H9 (cell line): ENCODE data around the gene SNRNP48. TPM values are rescaled to one million over a fixed set of nuclear protein-coding genes. Genes with fewer than 3 reads are reported as not detected.

Source experiments
- DNase-seq: peaks from one replicate; pipeline ENCODE4 v3.0.0-alpha.2; 2017
- H2AFZ ChIP-seq: one replicate; pipeline ENCODE4 v1.6.1; 2013; ENCODE audit warnings: mild to moderate bottlenecking, low read length, control low read depth, moderate library complexity
- H2AK5ac ChIP-seq: 2 replicates; pipeline ENCODE4 v1.6.1; 2013; ENCODE audit warnings: low read length, control low read depth, mixed read lengths; ENCODE audit not compliant: insufficient read length
- H2BK120ac ChIP-seq: one replicate; pipeline ENCODE4 v1.6.1; 2013; ENCODE audit warnings: low read depth, mild to moderate bottlenecking, low read length, control low read depth, inconsistent platforms; ENCODE audit not compliant: poor library complexity, severe bottlenecking
- H2BK12ac ChIP-seq: 2 replicates; pipeline ENCODE4 v1.6.1; 2013; ENCODE audit warnings: low read length, control low read depth, mixed read lengths, low read depth; ENCODE audit not compliant: insufficient read length
- H2BK15ac ChIP-seq: 2 replicates; pipeline ENCODE4 v1.6.1; 2013; ENCODE audit warnings: low read depth, low read length, control low read depth
- H2BK20ac ChIP-seq: one replicate; pipeline ENCODE4 v1.6.1; 2013; ENCODE audit warnings: low read depth, mild to moderate bottlenecking, low read length, control low read depth, inconsistent platforms; ENCODE audit not compliant: poor library complexity, severe bottlenecking
- H2BK5ac ChIP-seq: 2 replicates; pipeline ENCODE4 v1.6.1; 2013; ENCODE audit warnings: low read length, control low read depth, mixed read lengths; ENCODE audit not compliant: insufficient read length
- H3K14ac ChIP-seq: 2 replicates; pipeline ENCODE4 v1.6.1; 2013; ENCODE audit warnings: low read length, control low read depth; ENCODE audit not compliant: insufficient read depth
- H3K18ac ChIP-seq: 2 replicates; pipeline ENCODE4 v1.6.1; 2013; ENCODE audit warnings: low read depth, mild to moderate bottlenecking, mixed read lengths, low read length, control low read depth; ENCODE audit not compliant: insufficient read length
- H3K23ac ChIP-seq: 2 replicates; pipeline ENCODE4 v1.6.1; 2013; ENCODE audit warnings: low read length, control low read depth, mixed read lengths, low read depth; ENCODE audit not compliant: insufficient read length
- H3K23me2 ChIP-seq: 2 replicates; pipeline ENCODE4 v1.6.1; 2013; ENCODE audit warnings: low read depth, mild to moderate bottlenecking, mixed read lengths, low read length, control low read depth; ENCODE audit not compliant: insufficient read length, poor library complexity, severe bottlenecking
- H3K27ac ChIP-seq: 2 replicates; pipeline ENCODE4 v1.5.1; 2013; ENCODE audit warnings: low read length, control low read depth, mixed read lengths, low read depth; ENCODE audit not compliant: insufficient read length
- H3K27me3 ChIP-seq: 2 replicates; pipeline ENCODE4 v1.6.1; 2013; ENCODE audit warnings: low read length, control low read depth, inconsistent platforms; ENCODE audit not compliant: insufficient read depth
- H3K4ac ChIP-seq: 2 replicates; pipeline ENCODE4 v1.6.1; 2013; ENCODE audit warnings: low read depth, mild to moderate bottlenecking, control low read depth, inconsistent platforms, low read length, moderate library complexity
- H3K4me1 ChIP-seq: 2 replicates; pipeline ENCODE4 v1.6.1; 2013; ENCODE audit warnings: low read length, control low read depth, inconsistent platforms; ENCODE audit not compliant: insufficient read depth
- H3K4me2 ChIP-seq: 2 replicates; pipeline ENCODE4 v1.6.1; 2013; ENCODE audit warnings: low read length, control low read depth, mixed read lengths; ENCODE audit not compliant: insufficient read length, insufficient read depth
- H3K56ac ChIP-seq: 2 replicates; pipeline ENCODE4 v1.6.1; 2013; ENCODE audit warnings: low read depth, mild to moderate bottlenecking, mixed read lengths, low read length, control low read depth; ENCODE audit not compliant: insufficient read length
- H3K79me1 ChIP-seq: 2 replicates; pipeline ENCODE4 v1.6.1; 2013; ENCODE audit warnings: low read depth, mild to moderate bottlenecking, moderate library complexity, low read length, control low read depth, inconsistent platforms; ENCODE audit not compliant: insufficient read depth, poor library complexity, severe bottlenecking
- H3K79me2 ChIP-seq: 2 replicates; pipeline ENCODE4 v1.6.1; 2013; ENCODE audit warnings: low read length, control low read depth, inconsistent platforms; ENCODE audit not compliant: insufficient read depth
- H3K9ac ChIP-seq: 2 replicates; pipeline ENCODE4 v1.6.1; 2013; ENCODE audit warnings: low read length, control low read depth, mixed read lengths; ENCODE audit not compliant: insufficient read length; ENCODE audit errors: extremely low read depth
- H3K9me3 ChIP-seq: one replicate; pipeline ENCODE4 v1.6.1; 2013; ENCODE audit warnings: low read depth, low read length, inconsistent platforms; ENCODE audit not compliant: control insufficient read depth
- H3T11ph ChIP-seq: one replicate; pipeline ENCODE4 v1.6.1; 2013; ENCODE audit warnings: mild to moderate bottlenecking, low read length, control low read depth, inconsistent platforms
- H4K20me1 ChIP-seq: one replicate; pipeline ENCODE4 v1.6.1; 2013; ENCODE audit not compliant: control insufficient read depth, insufficient read length, insufficient read depth
- H4K5ac ChIP-seq: 2 replicates; pipeline ENCODE4 v1.6.1; 2013; ENCODE audit warnings: low read depth, mild to moderate bottlenecking, mixed read lengths, low read length, control low read depth; ENCODE audit not compliant: insufficient read length
- H4K8ac ChIP-seq: replicated peaks from 2 replicates; pipeline ENCODE4 v1.6.1; 2013; ENCODE audit warnings: low read length, control low read depth, mixed read lengths, low read depth; ENCODE audit not compliant: insufficient read length
- H4K91ac ChIP-seq: 2 replicates; pipeline ENCODE4 v1.6.1; 2013; ENCODE audit warnings: low read depth, mild to moderate bottlenecking, moderate library complexity, mixed read lengths, low read length, control low read depth; ENCODE audit not compliant: insufficient read length
- H3K27ac Mint-ChIP-seq, 3 experiments: 2 replicates in 2 of 3; 3 replicates in 1 of 3; pipeline ENCODE4 v1.8.0; 2020 to 2021; ENCODE audit warnings: mixed read lengths in 3 of 3, mild to moderate bottlenecking in 1 of 3, moderate library complexity in 1 of 3
- H3K27me3 Mint-ChIP-seq: 2 replicates; pipeline ENCODE4 v1.8.0; 2021; ENCODE audit warnings: low read depth, mild to moderate bottlenecking, moderate library complexity, mixed read lengths
- H3K36me3 Mint-ChIP-seq, 3 experiments: 2 replicates in 2 of 3; 3 replicates in 1 of 3; pipeline ENCODE4 v1.8.0; 2020 to 2021; ENCODE audit warnings: low read depth in 3 of 3, mixed read lengths in 3 of 3; ENCODE audit not compliant: insufficient read depth in 1 of 3
- H3K4me1 Mint-ChIP-seq, 2 experiments: 2 replicates each; pipeline ENCODE4 v1.8.0; 2020; ENCODE audit warnings: mixed read lengths in 2 of 2
- H3K4me3 Mint-ChIP-seq, 2 experiments: 2 replicates in 1 of 2; 3 replicates in 1 of 2; pipeline ENCODE4 v1.8.0; 2020 to 2021; ENCODE audit warnings: mild to moderate bottlenecking in 2 of 2, mixed read lengths in 2 of 2, moderate library complexity in 1 of 2
- H3K9me3 Mint-ChIP-seq, 2 experiments: 2 replicates in 1 of 2; 3 replicates in 1 of 2; pipeline ENCODE4 v1.8.0; 2020; ENCODE audit warnings: mild to moderate bottlenecking in 2 of 2, mixed read lengths in 2 of 2, moderate library complexity in 1 of 2
- CTCF ChIP-seq: fragments of 200-600 bp; sonication (generic); conservative IDR thresholded peaks from 3 replicates; pipeline ENCODE4 v1.8.0; 2021; ENCODE audit warnings: antibody characterized with exemption, mild to moderate bottlenecking
- WGBS: extraction: QIAGEN DNeasy Blood & Tissue Kit; methylation state at CpG from one replicate; pipeline ENCODE4 v1.1.7; 2013; ENCODE audit warnings: missing lambda C conversion rate, low lambda C conversion rate, mixed read lengths; ENCODE audit not compliant: insufficient read length; ENCODE audit errors: extremely low coverage; 5-methylcytosine and 5-hydroxymethylcytosine counted together
- total RNA-seq: library from RNA; stranded (reverse); gene quantifications from 2 replicates; pipeline ENCODE4 v1.2.1, GENCODE V29; 2021

SNRNP48 gene
- total RNA-seq, 1 experiment from 2014 or later, result 16.9 TPM

DNA sequence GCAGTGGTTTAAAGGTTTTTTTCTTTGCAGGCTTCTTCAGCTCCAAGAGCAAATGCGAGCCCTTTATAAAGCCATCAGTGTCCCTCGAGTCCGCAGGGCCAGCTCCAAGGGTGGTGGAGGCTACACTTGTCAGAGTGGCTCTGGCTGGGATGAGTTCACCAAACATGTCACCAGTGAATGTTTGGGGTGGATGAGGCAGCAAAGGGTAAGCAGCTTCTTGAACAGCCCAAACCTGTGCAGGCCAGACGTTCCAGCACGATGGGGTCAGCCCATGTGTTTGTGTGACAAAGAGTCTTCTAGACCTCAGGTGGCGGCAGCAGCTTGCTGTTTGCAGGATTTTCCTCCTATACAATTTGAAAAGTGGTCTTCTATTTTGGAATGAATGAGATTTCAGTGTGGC is 30.8 kb upstream of the SNRNP48 start:
- Histone ChIP-seq H3K79me2 (no peaks in the 10 kb centered on the region), H3K4me1 (no peaks in the 10 kb centered on the region), H3K56ac (no peak overlapping the region), H4K91ac (no peak overlapping the region), H2BK15ac (no peak overlapping the region), H2AFZ (no peak overlapping the region), H4K20me1 (no peaks in the 10 kb centered on the region), H4K5ac (no peak overlapping the region), H2BK120ac (no peak overlapping the region), H2BK20ac (no peak overlapping the region), H3K14ac (no peak overlapping the region), H3K23me2 (no peaks in the 10 kb centered on the region), H2BK12ac (no peak overlapping the region), H3T11ph (no peak overlapping the region), H4K8ac (no peak overlapping the region), H3K23ac (no peak overlapping the region), H3K4me2 (no peak overlapping the region), H3K79me1 (no peaks in the 10 kb centered on the region), H2AK5ac (no peak overlapping the region), H3K27me3 (no peaks in the 10 kb centered on the region), H3K4ac (no peak overlapping the region), H3K27ac (no peak overlapping the region), H3K18ac (no peak overlapping the region), H2BK5ac (no peak overlapping the region), H3K9me3 (no peaks in the 10 kb centered on the region), H3K9ac (no peak overlapping the region)
- H3K4me3 Mint-ChIP-seq, result no peak overlapping the region
- WGBS, result no CpG with 5 or more reads among the region's 6 CpGs
- no peak for TF ChIP-seq CTCF
- H3K4me1 Mint-ChIP-seq, result 0 out of 4 replicates have a peak, but pooled peaks cover 0 to 4% of the 10 kb centered on the region in 2 experiments
- peaks cover 10 to 57% (median 43%) of the 10 kb centered on the region in 3 experiments for H3K36me3 Mint-ChIP-seq
- no peaks in the 10 kb centered on the region for H3K9me3 Mint-ChIP-seq
- no peak for DNase-seq
- no peaks in the 10 kb centered on the region for H3K27me3 Mint-ChIP-seq
- 0 out of 7 replicates have a peak overlapping the region, but pooled peaks of 1 of the 3 experiments have one; percentile 68 for H3K27ac Mint-ChIP-seq
